Keratinocyte (primary cell): Measurements from ENCODE around the gene SLC35B2.

Experiments used
- EZH2 ChIP-seq: IDR thresholded peaks from one replicate; pipeline ENCODE4 v1.6.1; 2012; ENCODE audit warnings: inconsistent platforms, mild to moderate bottlenecking, low read length, moderate library complexity
- TF ChIP-seq, protein P1 (sequence below), 3 experiments: IDR thresholded peaks in 1 of 3; conservative IDR thresholded peaks in 1 of 3; optimal IDR thresholded peaks in 1 of 3; 2 replicates in 2 of 3; 3 replicates in 1 of 3; pipeline versions ENCODE3 to v1.5.1; 2011; ENCODE audit warnings: low read length in 3 of 3, mild to moderate bottlenecking in 3 of 3, moderate library complexity in 2 of 3, control low read depth in 1 of 3, inconsistent platforms in 1 of 3; ENCODE audit not compliant: insufficient read depth in 2 of 3; ENCODE audit errors: extremely low read depth in 1 of 3

DNA sequence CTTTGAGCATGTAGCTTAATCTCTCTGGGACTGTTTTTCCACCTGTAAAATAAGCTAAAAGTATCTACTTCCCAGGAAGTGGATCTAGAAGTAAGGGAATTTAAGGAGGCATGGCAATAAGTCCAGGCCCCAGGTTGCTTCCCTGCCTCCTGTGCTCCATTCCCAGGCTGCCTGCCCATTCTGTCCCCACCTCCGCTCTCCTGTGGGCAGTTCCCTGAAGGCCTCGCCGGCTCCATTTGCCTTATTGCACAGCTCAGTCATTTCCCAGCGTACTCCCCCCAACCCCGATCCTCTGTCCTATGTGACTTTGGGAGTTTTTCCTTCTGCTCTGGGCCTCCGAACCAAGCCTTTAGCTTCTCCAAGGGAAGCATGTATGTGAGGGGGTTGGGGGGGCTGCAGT lies 29.3 kb downstream of the SLC35B2 start:
- TF ChIP-seq, protein P1, sequence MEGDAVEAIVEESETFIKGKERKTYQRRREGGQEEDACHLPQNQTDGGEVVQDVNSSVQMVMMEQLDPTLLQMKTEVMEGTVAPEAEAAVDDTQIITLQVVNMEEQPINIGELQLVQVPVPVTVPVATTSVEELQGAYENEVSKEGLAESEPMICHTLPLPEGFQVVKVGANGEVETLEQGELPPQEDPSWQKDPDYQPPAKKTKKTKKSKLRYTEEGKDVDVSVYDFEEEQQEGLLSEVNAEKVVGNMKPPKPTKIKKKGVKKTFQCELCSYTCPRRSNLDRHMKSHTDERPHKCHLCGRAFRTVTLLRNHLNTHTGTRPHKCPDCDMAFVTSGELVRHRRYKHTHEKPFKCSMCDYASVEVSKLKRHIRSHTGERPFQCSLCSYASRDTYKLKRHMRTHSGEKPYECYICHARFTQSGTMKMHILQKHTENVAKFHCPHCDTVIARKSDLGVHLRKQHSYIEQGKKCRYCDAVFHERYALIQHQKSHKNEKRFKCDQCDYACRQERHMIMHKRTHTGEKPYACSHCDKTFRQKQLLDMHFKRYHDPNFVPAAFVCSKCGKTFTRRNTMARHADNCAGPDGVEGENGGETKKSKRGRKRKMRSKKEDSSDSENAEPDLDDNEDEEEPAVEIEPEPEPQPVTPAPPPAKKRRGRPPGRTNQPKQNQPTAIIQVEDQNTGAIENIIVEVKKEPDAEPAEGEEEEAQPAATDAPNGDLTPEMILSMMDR (optimal IDR thresholded peaks at IDR 0.05 in 1 of 3, IDR thresholded peaks at IDR 0.05 in 1 of 3, conservative IDR thresholded peaks at IDR 0.05 in 1 of 3; ENCODE audit: extremely low read depth in 1 of 3, insufficient read depth in 2 of 3, low read length in 3 of 3): no peak
- no peak for TF ChIP-seq EZH2
